RWPE1 (cell line): ENCODE data around the gene SMARCA4.

Experiments used
- CTCF ChIA-PET: fragments of 350-600 bp; sonication (Branson Sonifier 250); formaldehyde crosslinking; extraction: SDS; loops from one replicate; lab custom pipeline; 2021; lab: Yijun Ruan, JAX
- POLR2A ChIA-PET: fragments of 400-600 bp; formaldehyde crosslinking; extraction: SDS; loops from one replicate; lab custom pipeline; 2020; ENCODE audit warnings: antibody characterized with exemption; ENCODE audit not compliant: low non-redundant PET; lab: Yijun Ruan, JAX
- DNase-seq: peaks from one replicate; pipeline ENCODE4 v3.0.0; 2012; ENCODE audit warnings: low spot score
- H3K27ac ChIP-seq: fragments of 450-650 bp; 2 replicates; pipeline ENCODE4 v1.5.1; 2017
- TF ChIP-seq, protein P1 (sequence below): fragments of 450-650 bp; conservative IDR thresholded peaks from 2 replicates; pipeline ENCODE4 v1.5.1; 2017; ENCODE audit warnings: low read depth, mild to moderate bottlenecking

Gene SMARCA4

DNA sequence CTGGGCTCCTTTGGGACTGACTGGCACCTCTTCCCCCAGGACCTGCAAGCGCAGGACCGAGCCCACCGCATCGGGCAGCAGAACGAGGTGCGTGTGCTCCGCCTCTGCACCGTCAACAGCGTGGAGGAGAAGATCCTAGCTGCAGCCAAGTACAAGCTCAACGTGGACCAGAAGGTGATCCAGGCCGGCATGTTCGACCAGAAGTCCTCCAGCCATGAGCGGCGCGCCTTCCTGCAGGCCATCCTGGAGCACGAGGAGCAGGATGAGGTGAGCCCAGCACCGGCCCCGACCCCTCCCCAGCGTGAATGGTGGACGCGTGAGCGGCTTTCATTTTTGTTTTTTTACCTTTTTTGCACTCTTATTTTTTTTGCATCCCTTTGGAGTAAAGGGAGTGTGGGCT, 72.4 kb downstream of the SMARCA4 start:
- no peak for DNase-seq
- CTCF ChIA-PET = interaction anchor here (0.6 to 1.5 kb wide), 2 partner anchors 92 to 96 kb away, joined by 3 to 7 read pairs; no protein-coding TSS in a partner anchor

DNA sequence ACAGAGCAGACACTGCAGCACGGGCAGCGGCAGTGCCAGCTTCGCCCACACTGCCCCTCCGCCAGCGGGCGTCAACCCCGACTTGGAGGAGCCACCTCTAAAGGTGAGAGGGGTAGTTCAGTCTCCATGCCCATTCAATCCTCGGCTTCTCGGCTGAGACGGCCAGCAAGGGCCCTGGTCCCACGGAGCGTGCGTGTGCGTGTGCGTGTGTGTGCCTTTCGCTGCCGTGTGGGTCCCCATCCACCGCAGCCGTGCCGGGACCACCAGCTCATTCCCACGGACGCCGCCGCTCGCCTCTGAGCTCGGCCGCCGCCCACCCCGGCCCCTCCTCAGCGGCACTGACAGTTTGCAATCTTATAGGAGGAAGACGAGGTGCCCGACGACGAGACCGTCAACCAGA, 72.9 kb downstream of the SMARCA4 start:
- CTCF ChIA-PET = interaction anchor here (1.5 kb wide), 1 partner anchor 97 kb away, joined by 3 read pairs; no protein-coding TSS in a partner anchor
- POLR2A ChIA-PET = no interaction called here
- TF ChIP-seq, protein P1, sequence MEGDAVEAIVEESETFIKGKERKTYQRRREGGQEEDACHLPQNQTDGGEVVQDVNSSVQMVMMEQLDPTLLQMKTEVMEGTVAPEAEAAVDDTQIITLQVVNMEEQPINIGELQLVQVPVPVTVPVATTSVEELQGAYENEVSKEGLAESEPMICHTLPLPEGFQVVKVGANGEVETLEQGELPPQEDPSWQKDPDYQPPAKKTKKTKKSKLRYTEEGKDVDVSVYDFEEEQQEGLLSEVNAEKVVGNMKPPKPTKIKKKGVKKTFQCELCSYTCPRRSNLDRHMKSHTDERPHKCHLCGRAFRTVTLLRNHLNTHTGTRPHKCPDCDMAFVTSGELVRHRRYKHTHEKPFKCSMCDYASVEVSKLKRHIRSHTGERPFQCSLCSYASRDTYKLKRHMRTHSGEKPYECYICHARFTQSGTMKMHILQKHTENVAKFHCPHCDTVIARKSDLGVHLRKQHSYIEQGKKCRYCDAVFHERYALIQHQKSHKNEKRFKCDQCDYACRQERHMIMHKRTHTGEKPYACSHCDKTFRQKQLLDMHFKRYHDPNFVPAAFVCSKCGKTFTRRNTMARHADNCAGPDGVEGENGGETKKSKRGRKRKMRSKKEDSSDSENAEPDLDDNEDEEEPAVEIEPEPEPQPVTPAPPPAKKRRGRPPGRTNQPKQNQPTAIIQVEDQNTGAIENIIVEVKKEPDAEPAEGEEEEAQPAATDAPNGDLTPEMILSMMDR = no peak
- no peak for DNase-seq
- peak overlapping the region; percentile 93 for H3K27ac ChIP-seq

More for the DNA sequence above, 72.4 kb downstream of the SMARCA4 start:
- TF ChIP-seq, protein P1 = no peak
- POLR2A ChIA-PET = no interaction called here
- H3K27ac ChIP-seq = peak overlapping the region; percentile 93; the same call in 1 of the 2 replicates

DNA sequence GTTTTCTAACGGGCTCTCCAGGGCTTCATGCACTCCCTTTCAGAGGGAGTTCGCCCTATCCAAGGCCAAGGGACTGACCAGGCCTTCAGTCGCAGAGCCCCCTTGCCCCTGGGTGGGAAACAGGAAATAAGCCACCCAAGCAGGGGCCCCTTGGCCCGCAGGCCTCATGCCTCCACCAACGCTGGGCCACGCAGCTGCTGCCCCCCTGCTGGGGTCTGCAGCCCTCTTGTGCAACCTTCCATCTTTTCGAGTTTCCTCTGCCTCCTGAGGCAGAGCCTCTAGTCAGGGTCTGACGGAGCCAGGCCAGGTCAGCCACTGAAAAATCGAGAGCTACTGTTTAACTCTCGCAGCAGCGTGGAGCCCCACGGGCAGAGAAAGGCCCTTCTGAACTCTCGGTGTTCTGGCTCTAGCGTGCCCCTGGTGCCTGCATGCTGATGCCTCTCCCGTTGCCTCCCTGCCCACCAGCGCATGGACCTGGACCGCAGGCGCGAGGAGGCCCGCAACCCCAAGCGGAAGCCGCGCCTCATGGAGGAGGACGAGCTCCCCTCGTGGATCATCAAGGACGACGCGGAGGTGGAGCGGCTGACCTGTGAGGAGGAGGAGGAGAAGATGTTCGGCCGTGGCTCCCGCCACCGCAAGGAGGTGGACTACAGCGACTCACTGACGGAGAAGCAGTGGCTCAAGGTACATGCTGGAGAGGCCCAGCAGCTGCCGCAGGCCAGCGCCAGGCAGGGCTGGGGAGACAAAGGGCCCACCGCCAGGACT, 73.8 kb downstream of the SMARCA4 start:
- peak overlapping the region; percentile 93 for H3K27ac ChIP-seq
- CTCF ChIA-PET = interaction anchor here (0.6 to 0.9 kb wide), 3 partner anchors 83 to 99 kb away, joined by 3 to 4 read pairs (median 3); no protein-coding TSS in a partner anchor
- POLR2A ChIA-PET = no interaction called here
- TF ChIP-seq, protein P1 = no peak
- no peak for DNase-seq

DNA sequence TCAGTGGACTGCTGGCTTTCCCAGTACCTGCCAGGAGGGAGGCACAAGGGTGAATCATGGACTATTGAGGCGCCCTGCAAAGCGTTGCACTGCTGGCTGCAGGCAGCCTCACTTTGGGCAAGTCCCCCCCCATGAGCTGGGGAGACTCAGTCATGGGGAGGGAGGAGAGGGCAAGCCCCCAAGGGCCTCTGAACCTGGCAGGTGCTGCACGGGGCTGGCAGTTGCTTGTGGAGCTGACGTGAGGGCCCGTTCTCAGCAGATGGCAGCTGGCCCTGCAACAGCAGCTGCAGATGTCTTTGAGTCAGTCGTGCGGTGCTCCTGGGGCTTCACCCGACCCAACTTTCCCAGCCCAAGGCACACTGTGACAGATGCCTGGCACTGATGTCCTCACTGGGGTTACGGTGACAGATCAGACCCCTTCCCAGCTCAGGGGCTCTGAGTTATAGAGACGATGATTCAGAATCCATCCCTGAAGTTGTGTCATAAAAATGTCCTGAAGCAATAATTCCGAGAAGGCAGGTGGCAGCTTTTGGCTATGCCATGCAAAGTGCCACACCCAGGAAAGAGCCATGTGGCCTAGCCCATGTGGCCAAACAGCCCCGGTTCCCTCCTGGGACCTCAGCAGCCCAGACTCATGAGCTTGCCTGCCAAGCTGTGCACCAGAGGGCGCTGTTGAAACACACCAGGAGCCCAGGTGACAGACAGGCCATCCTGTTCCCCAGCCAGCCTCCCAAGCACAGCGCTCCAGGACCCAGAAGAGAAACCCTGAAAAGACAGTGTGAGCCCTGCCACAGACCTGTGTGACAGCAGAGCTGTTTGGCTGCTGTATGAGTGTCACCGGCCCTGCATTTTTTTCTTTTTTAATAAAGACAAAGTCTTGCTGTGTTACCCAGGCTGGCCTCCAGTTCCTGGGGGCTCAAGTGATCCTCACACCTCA, 74.9 kb downstream of the SMARCA4 start:
- POLR2A ChIA-PET = interaction anchor here (0.6 kb wide), 2 partner anchors 55 to 76 kb away, joined by 3 to 4 read pairs; no protein-coding TSS in a partner anchor
- DNase-seq = peak; percentile 91
- peak overlapping the region; percentile 93 for H3K27ac ChIP-seq
- CTCF ChIA-PET = interaction anchor here (0.6 to 1.6 kb wide), 17 partner anchors 17 to 451 kb away, joined by 3 to 12 read pairs (median 3); no protein-coding TSS in a partner anchor
- TF ChIP-seq, protein P1 = peak; percentile 95

DNA sequence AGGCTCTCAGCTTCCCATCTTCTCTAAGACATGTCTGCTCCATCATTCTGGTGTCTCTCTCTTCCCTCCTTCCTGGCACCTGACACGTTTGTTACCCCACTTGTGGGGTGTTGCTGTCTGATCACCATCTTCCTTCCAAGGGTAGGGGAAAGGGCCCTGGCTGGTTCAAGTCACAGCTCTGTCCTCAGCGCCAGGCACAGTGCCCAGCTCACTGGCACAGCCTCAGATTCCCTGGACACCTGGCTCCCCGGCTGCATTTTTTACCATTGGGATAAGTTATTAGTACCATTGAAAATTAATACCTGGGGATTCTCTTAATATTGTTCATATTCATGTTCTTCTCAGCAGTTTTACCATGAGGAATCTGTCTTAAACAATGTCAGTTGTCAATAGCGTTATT, 77.7 kb downstream of the SMARCA4 start:
- ChIA-PET CTCF (interaction anchor here (0.7 to 1.2 kb wide), 2 partner anchors 10 to 15 kb away, joined by 3 read pairs; no protein-coding TSS in a partner anchor), POLR2A (no interaction called here)
- TF ChIP-seq, protein P1 = no peak
- no peak for DNase-seq
- H3K27ac ChIP-seq = peak overlapping the region; percentile 27

DNA sequence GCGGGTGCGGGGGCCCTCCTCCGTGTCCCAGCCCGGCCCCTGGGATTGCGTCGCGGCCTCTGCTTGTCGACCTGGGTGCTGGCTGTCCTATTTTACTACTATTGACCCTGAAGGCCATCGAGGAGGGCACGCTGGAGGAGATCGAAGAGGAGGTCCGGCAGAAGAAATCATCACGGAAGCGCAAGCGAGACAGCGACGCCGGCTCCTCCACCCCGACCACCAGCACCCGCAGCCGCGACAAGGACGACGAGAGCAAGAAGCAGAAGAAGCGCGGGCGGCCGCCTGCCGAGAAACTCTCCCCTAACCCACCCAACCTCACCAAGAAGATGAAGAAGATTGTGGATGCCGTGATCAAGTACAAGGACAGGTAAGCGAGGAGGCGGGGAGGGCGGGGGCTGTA, 80.4 kb downstream of the SMARCA4 start:
- POLR2A ChIA-PET = no interaction called here
- TF ChIP-seq, protein P1 = no peak
- CTCF ChIA-PET = no interaction called here
- peak overlapping the region; percentile 50 for H3K27ac ChIP-seq
- no peak for DNase-seq
